NT2/D1 (cell line): Measurements from ENCODE around the gene CCDC88C.

Experiments
- DNase-seq: peaks from one replicate; pipeline ENCODE4 v3.0.0-alpha.2; 2011; ENCODE audit warnings: low read depth, low spot score
- H3K27me3 ChIP-seq: 2 replicates; pipeline ENCODE4 v1.6.0; 2011; ENCODE audit warnings: mild to moderate bottlenecking; ENCODE audit not compliant: insufficient read length, insufficient read depth
- H3K36me3 ChIP-seq: 2 replicates; pipeline ENCODE4 v1.6.1; 2011; ENCODE audit warnings: mild to moderate bottlenecking, low read length, mixed read lengths; ENCODE audit not compliant: insufficient read depth, insufficient read length
- H3K4me1 ChIP-seq: 2 replicates; pipeline ENCODE4 v1.5.1; 2011; ENCODE audit not compliant: insufficient read depth, insufficient read length
- H3K4me3 ChIP-seq: 2 replicates; pipeline ENCODE4 v1.5.1; 2011; ENCODE audit warnings: low read depth; ENCODE audit not compliant: insufficient read length
- H3K9ac ChIP-seq: 2 replicates; pipeline ENCODE4 v1.6.0; 2011; ENCODE audit warnings: low read depth; ENCODE audit not compliant: insufficient read length
- H3K9me3 ChIP-seq: 2 replicates; pipeline ENCODE4 v1.5.1; 2011; ENCODE audit warnings: mild to moderate bottlenecking, low read length; ENCODE audit not compliant: insufficient read depth
- SUZ12 ChIP-seq: IDR thresholded peaks from 2 replicates; pipeline ENCODE4 v1.6.1; 2011; ENCODE audit not compliant: insufficient read length, insufficient read depth; ENCODE audit errors: extremely low read depth
- YY1 ChIP-seq: IDR thresholded peaks from 2 replicates; pipeline ENCODE4 v1.6.1; 2011; ENCODE audit not compliant: insufficient read length, insufficient read depth
- ZNF274 ChIP-seq: IDR thresholded peaks from 2 replicates; pipeline ENCODE4 v1.6.1; 2011; ENCODE audit warnings: mild to moderate bottlenecking, low read depth, low read length

Gene CCDC88C

GRCh38 chr14:91368776-91369416 lies 48.7 kb downstream of the CCDC88C start:
- Histone ChIP-seq H3K9ac (no peak overlapping the region), H3K9me3 (no peaks in the 10 kb centered on the region), H3K27me3 (no peaks in the 10 kb centered on the region), H3K4me1 (peaks cover 9% of the 10 kb centered on the region), H3K4me3 (no peak overlapping the region), H3K36me3 (no peaks in the 10 kb centered on the region)
- no peak for TF ChIP-seq YY1
- no peak for TF ChIP-seq ZNF274
- no peak for TF ChIP-seq SUZ12
- DNase-seq, result no peak

- H3K4me3 ChIP-seq, result no peak overlapping the region
- no peak for DNase-seq
- TF ChIP-seq ZNF274, result no peak
- no peak for TF ChIP-seq YY1
- no peak for TF ChIP-seq SUZ12
- no peaks in the 10 kb centered on the region for H3K27me3 ChIP-seq
- H3K9ac ChIP-seq, result peak overlapping the region; percentile 10
- H3K9me3 ChIP-seq, result no peaks in the 10 kb centered on the region
- no peaks in the 10 kb centered on the region for H3K36me3 ChIP-seq
- peaks cover 10% of the 10 kb centered on the region for H3K4me1 ChIP-seq
Observed at GRCh38 chr14:91367173-91368171, 50.1 kb downstream of the CCDC88C start.

GRCh38 chr14:91366749-91367148 lies 50.9 kb downstream of the CCDC88C start:
- Histone ChIP-seq H3K9ac (no peak overlapping the region), H3K27me3 (no peaks in the 10 kb centered on the region), H3K9me3 (no peaks in the 10 kb centered on the region), H3K4me3 (no peak overlapping the region), H3K36me3 (no peaks in the 10 kb centered on the region), H3K4me1 (peaks cover 10% of the 10 kb centered on the region)
- TF ChIP-seq YY1 (no peak), ZNF274 (no peak), SUZ12 (no peak)
- DNase-seq, result no peak

- no peak for DNase-seq
- Histone ChIP-seq H3K4me1 (peaks cover 7% of the 10 kb centered on the region), H3K4me3 (no peak overlapping the region), H3K36me3 (no peaks in the 10 kb centered on the region), H3K9me3 (no peaks in the 10 kb centered on the region), H3K9ac (no peak overlapping the region), H3K27me3 (no peaks in the 10 kb centered on the region)
- TF ChIP-seq SUZ12 (no peak), YY1 (no peak), ZNF274 (no peak)
Observed at GRCh38 chr14:91365552-91365951, 52.1 kb downstream of the CCDC88C start.

GRCh38 chr14:91364524-91365270 lies 52.9 kb downstream of the CCDC88C start:
- Histone ChIP-seq H3K4me3 (no peak overlapping the region), H3K36me3 (no peaks in the 10 kb centered on the region), H3K9ac (no peak overlapping the region), H3K27me3 (no peaks in the 10 kb centered on the region), H3K9me3 (no peaks in the 10 kb centered on the region), H3K4me1 (peaks cover 6% of the 10 kb centered on the region)
- DNase-seq, result no peak
- TF ChIP-seq YY1 (no peak), SUZ12 (no peak), ZNF274 (no peak)

GRCh38 chr14:91363776-91364523 lies 53.7 kb downstream of the CCDC88C start:
- no peaks in the 10 kb centered on the region for H3K9me3 ChIP-seq
- no peak for DNase-seq
- H3K9ac ChIP-seq, result no peak overlapping the region
- H3K27me3 ChIP-seq, result no peaks in the 10 kb centered on the region
- no peak overlapping the region for H3K4me3 ChIP-seq
- TF ChIP-seq ZNF274 (no peak), YY1 (no peak), SUZ12 (no peak)
- H3K36me3 ChIP-seq, result peaks cover 4% of the 10 kb centered on the region
- H3K4me1 ChIP-seq, result peaks cover 5% of the 10 kb centered on the region
